ENCODE measurements around the gene ALOX15B.

The ALOX15B gene

DNA sequence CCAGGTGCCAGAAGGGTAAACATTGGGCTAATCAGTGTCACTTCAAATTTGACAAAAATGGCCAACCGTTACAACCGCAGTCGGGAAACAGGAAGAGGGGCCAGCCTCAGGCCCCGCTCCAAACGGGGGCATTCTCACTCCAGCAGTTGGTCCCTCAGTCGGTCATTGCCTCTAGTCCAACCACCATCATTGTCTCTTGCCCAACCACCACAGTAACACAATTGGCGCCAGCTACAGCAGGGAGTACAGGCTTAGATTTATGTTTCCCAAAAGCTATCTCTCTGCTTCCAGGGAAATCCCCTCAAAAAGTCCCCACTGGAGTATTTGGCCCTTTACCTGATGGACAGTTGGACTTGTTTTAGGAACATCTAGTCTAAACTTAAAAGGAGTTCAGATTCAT lies 20.3 kb downstream of the ALOX15B start:
- in situ Hi-C loops (cut with MboI; ENCODE audit: low sequenced_read_pairs), result loop anchor here (25.0 kb wide), 1 partner anchor 703 kb away; the partner anchor contains the start of gene SPDYE4

DNA sequence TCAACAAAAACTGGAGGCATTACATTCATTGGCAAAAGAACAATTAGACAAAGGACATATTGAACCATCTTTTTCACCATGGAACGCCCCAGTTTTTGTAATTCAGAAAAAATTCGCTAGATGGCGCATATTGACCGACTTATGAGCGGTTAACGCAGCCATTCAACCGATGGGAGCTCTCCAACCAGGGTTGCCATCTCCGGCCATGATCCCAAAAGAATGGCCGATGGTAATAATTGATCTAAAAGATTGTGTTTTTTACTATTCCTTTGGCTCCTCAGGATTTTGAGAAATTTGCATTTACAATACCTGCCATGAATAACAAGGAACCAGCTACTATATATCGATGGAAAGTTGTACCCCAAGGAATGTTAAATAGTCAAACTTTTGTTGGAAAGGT lies 21.4 kb downstream of the ALOX15B start:
- in situ Hi-C loops (cut with MboI; ENCODE audit: low sequenced_read_pairs), result loop anchor here (25.0 kb wide), 1 partner anchor 702 kb away; the partner anchor contains the start of gene SPDYE4

DNA sequence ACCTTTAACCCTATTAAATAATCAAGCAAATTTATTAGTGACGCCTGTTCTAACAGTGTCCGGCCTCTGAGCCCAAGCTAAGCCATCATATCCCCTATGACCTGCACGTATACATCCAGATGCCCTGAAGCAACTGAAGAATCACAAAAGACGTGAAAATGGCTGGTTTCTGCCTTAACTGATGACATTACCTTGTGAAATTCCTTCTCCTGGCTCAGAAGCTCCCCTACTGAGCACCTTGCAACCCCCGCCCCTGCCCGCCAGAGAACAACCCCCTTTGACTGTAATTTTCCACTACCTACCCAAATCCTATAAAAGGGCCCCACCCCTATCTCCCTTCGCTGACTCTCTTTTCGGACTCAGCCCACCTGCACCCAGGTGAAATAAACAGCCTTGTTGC lies 23.0 kb downstream of the ALOX15B start:
- in situ Hi-C loops (cut with MboI; ENCODE audit: low sequenced_read_pairs), result loop anchor here (25.0 kb wide), 1 partner anchor 700 kb away; the partner anchor contains the start of gene SPDYE4

DNA sequence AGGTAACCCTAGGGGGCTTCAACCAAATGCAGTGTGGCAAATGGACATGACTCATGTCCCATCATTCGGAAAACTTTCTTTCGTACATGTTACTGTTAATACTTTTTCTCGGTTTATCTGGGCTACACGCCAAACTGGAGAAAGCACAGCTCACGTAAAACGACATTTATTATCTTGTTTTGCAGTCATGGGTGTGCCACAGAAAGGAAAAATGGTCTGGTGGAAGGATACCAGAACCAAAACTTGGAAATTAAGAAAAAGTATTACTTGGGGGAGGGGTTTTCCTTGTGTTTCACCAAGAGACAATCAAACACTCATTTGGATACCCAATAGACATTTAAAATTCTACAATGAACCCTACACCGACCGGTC lies 23.6 kb downstream of the ALOX15B start:
- in situ Hi-C loops (cut with MboI; ENCODE audit: low sequenced_read_pairs), result loop anchor here (25.0 kb wide), 1 partner anchor 700 kb away; the partner anchor contains the start of gene SPDYE4

DNA sequence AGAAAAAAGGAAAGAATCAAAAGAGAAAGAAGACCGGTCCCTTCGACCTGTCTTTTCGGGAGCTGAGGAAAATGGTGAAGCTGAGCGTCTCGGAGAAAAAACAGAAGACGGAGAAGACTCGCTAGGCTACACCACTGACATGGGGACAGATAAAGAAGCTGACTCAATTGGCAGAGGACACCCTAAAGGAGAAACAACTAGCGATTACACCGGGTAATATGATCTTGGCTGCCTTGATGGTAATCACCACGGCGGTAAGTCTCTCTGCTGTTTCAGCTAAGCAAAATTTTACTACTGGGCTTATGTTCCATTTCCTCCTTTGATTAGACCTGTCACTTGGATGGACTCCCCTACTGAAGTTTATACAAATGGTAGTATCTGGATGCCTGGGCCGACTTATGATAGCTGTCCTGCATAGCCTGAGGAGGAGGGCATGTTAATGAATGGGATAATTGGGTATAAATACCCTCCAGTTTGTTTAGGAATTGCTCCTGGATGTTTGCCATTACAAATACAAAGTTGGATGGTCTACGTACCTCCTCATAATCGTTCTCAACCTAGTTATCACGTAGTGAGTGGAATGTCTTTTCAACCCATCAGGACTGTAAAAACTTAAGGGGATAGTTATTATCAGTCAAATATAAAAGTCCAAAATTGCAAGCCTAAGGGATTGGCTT lies 24.1 kb downstream of the ALOX15B start:
- in situ Hi-C loops (cut with MboI; ENCODE audit: low sequenced_read_pairs), result loop anchor here (25.0 kb wide), 1 partner anchor 699 kb away; the partner anchor contains the start of gene SPDYE4

DNA sequence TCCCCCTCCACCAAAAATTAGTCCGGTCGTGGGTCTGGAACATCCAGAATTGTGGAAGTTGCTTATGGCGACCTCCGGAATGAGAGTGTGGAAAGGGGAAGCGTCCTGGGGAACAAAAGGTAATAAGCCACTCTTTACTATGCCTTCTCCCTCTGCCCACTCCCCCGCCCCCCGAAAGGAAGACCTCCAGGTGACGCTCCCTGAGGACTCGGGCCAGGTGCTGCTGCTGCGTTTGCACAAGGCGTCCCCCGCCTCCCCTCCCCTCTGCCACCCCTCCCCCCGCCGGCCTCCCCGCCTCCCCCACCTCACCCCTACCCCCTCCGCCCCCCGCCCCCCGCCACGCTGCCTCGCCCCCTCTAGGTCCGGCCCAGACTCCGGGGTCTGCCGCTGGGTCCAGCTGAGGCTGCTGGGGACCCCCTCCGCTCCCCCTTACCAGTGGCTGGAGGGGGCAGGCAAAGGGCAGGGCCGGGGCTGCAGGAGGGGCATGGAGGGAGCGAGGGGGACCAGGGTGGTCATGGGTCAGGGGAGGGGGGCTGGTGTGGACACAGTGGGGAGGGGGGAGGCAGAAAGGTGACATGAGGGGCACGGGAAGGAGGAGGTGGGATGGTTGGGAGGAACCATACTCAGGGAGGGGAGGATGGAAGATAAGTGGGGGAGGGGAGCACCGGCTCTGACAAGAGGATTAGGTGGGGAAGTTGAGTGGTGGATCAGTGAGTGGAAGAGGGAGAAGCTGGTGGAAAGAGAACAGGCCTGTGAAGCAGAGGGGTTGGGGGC lies 25.1 kb downstream of the ALOX15B start:
- in situ Hi-C loops (cut with MboI; ENCODE audit: low sequenced_read_pairs), result loop anchor here (25.0 kb wide), 1 partner anchor 698 kb away; the partner anchor contains the start of gene SPDYE4

DNA sequence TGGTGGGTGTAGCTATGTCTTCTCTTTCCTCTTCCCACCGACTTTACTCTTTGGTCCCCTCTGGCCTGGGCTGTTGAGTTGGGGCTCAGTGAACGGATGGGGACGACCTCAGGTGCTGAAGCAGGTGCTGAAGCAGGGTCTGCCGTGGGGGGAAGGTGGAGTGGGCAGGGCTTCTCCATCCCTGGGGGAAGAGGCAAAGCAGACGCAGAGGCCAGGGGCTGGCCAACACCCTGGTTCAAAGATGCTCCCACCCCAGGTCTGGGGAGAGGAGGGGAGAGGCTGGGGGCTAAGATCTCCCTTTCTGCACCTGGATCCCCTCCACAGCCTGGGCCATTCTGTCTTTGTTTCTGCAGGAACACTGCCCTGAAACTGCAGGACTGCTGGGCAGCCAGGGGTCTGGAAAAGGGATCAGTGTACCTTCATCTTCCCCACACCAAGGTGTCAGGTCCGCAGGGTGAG lies 25.7 kb downstream of the ALOX15B start:
- in situ Hi-C loops (cut with MboI; ENCODE audit: low sequenced_read_pairs), result loop anchor here (25.0 kb wide), 1 partner anchor 698 kb away; the partner anchor contains the start of gene SPDYE4

DNA sequence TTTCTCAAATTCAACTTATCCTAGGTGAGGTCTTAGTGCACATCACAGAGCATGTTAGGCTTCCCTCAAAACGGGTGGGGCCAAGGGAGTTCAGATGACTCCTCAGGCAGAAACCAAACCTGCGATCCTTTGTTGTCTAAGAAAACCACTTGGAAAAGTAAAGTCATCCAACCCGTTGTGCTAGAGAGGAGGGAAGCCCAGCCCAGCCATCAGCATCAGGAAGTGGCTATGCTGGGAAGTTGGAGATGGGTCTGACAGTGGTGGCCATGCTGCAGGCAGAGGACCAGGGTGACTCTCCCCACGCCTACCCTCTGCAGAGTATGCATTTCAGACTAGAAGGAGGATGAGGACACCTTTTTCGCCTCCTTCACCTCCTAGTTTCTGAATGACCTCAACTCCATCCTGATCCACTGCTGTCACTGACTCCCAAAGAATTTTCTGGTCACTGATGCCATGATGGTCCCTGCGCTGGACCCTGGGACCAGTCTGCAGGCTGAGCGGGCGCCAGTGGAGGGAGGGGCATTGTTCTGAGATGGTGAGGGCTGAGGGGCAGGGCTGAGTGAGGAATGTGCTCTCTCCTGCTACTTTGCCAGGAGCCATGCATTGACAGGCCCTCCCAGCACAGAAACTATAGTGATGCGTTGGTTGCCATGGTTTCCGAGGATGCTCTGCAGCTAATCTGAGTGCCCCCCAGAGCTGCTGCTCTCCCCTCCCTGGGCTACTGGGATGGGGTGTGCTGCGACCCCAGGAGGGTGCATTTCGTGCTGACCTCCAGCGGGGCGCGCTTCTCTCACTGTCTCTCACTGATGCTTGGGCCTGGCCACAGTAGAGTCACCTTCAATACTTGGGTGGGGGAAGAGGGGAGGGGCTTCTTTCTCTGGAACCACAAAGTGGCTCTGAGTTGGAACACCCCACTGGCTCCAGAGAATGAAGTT lies 28.2 kb downstream of the ALOX15B start:
- in situ Hi-C loops (cut with MboI; ENCODE audit: low sequenced_read_pairs), result loop anchor here (25.0 kb wide), 1 partner anchor 695 kb away; the partner anchor contains the start of gene SPDYE4

DNA sequence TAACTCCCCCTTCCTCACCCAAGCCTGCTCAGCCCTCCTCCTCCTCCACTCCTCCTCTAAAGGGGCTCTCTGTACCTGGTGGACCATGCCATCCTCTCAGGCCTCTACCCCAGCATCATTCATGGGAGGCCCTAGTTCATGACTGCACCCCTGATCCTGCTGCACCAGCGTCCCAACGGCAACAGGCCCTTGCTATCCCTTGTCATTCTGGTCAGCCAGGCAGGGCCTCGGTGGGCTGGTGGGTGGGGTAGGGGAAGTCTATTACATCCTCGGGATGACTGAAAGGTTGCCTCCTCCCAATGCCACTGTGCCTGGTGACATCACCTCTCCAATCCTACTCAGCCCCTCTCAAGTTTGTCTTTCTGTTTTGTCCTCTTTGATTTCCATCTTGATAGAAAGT lies 28.9 kb downstream of the ALOX15B start:
- in situ Hi-C loops (cut with MboI; ENCODE audit: low sequenced_read_pairs), result loop anchor here (25.0 kb wide), 1 partner anchor 694 kb away; the partner anchor contains the start of gene SPDYE4

DNA sequence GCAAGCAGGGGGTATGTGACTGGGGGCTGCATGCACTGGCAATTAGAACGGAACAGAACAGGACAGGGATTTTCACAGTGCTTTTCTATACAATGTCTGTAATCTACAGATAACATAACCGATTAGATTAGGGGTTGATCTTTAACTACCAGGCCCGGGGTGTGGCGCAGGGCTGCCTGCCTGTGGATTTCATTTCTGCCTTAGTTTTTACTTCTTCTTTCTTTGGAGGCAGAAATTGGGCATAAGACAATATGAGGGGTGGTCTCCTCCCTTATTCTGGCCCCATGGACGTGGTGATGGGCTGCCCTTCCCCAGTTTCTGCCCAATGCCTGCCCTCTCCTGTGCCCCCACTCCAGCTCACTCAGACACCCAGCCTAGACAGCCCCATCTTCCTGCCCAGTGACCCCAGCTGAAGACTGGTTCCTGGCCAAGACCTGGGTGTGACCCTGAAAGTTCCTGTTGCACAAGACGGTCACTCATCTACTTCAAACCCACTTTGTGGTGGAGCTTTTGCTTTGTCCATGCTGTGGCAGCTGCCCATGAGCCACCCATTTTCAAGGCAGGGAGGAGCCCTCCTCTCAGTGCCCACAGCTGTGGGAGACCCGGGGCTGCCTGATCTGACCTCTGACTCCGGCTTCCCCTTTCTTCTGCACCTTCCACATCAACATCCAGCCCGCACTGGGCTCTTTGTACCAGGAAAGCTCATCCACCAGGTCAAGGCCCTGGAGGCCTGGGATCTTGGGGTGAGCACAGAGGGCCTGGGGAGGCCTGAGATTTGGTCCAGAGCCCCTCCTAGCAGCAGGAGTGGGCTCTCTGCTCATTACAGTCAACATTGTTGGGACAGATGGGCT lies 30.1 kb downstream of the ALOX15B start:
- in situ Hi-C loops (cut with MboI; ENCODE audit: low sequenced_read_pairs), result loop anchor here (25.0 kb wide), 1 partner anchor 693 kb away; the partner anchor contains the start of gene SPDYE4

DNA sequence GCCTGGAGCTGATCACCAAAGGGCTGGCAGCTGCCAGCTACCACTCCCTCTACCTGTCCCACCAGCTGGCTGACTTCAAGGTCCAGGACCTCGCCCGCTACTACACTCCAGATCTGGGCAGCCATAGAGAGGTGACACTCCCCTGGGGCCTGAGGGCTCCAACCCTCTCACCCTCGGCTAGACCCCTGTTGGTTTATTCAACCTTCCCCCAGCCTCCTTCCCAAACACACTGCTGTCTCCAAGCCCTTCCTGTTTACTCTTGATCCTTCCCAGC lies 30.7 kb downstream of the ALOX15B start:
- in situ Hi-C loops (cut with MboI; ENCODE audit: low sequenced_read_pairs), result loop anchor here (25.0 kb wide), 1 partner anchor 693 kb away; the partner anchor contains the start of gene SPDYE4

DNA sequence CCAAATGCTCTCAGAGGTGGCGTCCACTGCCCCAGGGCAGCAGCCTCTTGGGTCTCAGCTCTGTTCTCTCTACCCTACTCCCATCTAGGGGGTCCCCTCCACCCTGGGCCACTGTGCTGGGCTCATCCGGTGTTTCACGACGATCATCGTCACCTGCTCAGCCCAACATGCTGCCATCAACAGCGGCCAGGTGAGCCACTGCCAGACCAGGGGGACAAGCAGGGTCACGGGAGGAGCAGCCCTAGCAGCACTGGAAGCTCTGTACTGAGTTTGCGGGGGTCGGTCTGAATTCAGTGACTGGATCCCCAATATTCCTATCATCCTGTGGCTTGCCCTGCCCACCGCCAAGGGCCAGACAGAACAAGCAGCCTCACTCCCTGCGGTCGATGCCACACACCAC lies 32.6 kb downstream of the ALOX15B start:
- in situ Hi-C loops (cut with MboI; ENCODE audit: low sequenced_read_pairs), result loop anchor here (25.0 kb wide), 1 partner anchor 691 kb away; the partner anchor contains the start of gene SPDYE4

DNA sequence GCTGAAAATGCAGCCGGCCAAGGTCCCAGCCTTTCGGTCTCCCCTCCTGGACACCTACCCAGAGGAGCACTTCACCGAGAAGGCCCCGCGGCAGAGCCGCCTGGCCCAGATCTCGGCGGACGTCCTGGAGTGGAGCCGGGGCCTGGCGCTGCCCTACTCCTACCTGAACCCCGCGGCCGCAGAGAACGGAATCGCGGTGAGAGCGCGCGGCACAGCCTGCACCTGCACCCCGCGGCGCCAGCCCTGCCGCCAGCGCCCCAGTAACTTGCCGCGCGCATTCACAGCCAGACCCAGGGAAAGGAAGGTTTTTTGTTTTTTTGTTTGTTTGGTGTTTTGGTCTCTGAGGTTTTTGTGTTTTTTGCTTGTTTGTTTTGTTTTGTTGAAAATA lies 33.5 kb downstream of the ALOX15B start:
- in situ Hi-C loops (cut with MboI; ENCODE audit: low sequenced_read_pairs), result loop anchor here (25.0 kb wide), 1 partner anchor 690 kb away; the partner anchor contains the start of gene SPDYE4

DNA sequence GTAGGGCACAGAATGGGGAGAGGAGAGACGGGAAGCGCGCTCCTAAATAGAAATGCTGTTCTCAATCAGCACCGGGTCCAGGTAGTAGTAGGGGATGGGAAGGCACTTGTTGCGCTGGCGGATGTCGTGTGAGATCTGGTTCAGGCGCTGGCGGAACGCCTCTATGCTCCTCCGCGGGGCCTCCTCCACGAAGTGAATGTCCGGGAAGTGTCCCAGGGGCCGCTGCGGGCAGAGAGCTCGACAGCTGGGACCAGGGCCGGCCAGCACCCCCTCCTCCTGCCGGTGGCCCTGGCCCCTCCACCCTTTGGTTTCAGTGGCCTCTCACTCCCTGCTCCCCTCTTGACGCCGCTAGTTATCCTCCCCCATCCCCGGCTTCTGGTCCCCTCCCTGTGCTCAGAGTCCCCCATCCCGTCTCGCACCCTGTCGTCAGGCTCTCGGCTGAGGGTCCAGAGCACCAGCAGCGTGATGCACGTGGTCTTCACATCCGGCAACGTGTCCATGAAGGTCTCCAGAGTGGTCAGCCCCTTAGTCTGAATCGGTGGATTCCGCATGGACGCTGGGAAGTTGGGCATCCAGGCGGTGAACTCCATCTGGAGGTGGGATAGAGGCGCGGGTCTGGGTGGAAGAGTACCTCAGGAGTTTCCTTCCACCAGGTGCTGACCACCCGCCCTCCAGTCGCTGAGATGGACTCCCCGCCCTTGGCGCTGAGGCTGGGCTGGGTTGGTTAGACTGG lies 34.0 kb downstream of the ALOX15B start:
- in situ Hi-C loops (cut with MboI; ENCODE audit: low sequenced_read_pairs), result loop anchor here (25.0 kb wide), 1 partner anchor 689 kb away; the partner anchor contains the start of gene SPDYE4

DNA sequence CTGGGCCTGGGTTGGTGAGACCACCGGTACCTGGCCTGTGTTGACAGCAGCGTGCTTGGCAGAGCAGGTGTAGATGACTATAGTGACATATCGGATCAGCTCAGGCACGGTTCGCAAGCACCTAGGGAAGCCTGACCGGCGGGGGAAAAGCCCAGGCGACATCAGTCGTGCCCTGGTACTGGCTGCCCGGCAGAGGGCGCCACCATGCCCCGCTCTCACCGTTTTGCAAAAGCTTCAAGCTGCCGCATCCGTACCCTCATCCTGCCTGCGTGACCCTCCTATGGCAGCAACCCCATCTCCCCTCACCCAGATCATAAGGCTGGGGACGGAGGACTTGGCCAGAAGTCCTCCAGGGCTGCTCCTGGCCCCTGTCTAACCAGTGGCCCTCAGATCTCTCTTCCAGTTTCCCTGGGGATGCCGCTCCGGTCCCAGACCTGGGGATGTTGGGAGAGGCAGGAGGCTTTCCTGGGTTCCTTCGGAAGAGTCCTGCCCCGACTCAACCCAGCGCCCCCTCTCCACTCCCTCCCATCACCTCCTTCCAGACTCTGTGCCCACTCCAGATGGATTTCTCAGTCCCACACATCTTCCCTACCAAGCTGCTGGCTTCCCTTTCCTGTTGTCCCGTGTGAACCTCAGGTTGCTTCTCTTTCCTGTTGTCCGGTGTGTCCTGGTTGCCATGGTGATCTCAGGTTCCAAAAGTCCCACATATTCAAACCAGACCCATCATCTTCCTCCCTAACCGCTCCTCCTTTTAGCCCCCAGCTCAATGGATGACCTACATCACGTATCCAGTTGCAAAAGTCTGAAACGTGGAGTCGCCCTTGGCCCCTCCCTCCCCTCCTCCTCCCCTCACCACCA lies 35.0 kb downstream of the ALOX15B start:
- in situ Hi-C loops (cut with MboI; ENCODE audit: low sequenced_read_pairs), result loop anchor here (25.0 kb wide), 1 partner anchor 688 kb away; the partner anchor contains the start of gene SPDYE4

DNA sequence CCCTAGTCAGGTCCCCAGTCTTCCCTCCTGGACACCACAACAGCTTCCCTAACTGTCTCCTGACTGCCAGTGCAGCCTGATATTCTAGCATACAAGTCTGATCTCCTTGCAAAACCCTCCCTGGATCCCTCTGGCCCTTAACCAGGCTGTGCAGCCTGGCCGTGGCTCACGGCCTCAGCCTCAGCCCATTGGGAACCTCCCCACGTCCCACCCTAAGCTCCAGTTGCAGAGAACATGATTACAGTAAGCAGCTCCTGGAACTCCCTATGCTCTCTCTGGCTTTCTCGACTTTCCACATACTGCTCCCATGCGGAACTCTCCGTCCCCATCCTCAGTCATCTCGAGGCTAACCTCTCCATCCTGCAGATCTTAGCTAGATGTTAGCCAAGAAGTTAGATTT lies 35.7 kb downstream of the ALOX15B start:
- in situ Hi-C loops (cut with MboI; ENCODE audit: low sequenced_read_pairs), result loop anchor here (25.0 kb wide), 1 partner anchor 688 kb away; the partner anchor contains the start of gene SPDYE4

DNA sequence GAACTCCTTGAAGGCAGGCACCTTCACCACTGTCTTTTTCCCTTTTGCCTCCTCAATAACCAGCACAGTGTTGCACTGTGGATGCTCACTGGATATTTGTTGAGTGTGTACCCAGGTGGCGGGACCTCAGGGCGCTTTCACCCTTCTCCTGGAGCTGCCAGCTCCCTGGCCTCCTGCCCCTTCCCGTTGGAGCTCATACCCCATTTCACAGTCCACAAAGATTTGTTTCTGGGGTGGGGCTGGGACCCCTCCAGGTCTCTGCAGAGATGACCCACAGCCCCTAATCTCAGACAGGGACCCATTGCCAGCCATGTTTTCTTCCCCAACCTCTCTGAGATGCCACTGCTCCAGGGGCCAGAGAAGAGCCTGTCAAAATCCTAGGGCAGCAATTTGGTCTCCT lies 36.2 kb downstream of the ALOX15B start:
- in situ Hi-C loops (cut with MboI; ENCODE audit: low sequenced_read_pairs), result no loop called here
